NCI-H187 (cell line): Measurements from ENCODE around the gene MEGF8.
"Not testable (repeated sequence)": the region's sequence is repeated elsewhere in the genome, so short reads cannot be mapped to it uniquely, and the experiment has no call there.

ENCODE experiments used
- DNase-seq, 2 experiments: peaks; one replicate each; lab custom pipeline; 2025; lab: John Stamatoyannopoulos, UW

The MEGF8 gene

GRCh38 chr19:42309686-42310085 is 15.7 kb upstream of the MEGF8 start:
- DNase-seq: no peak

- no peak for DNase-seq
Observed at GRCh38 chr19:42311657-42312056, 13.8 kb upstream of the MEGF8 start.

GRCh38 chr19:42312370-42312769 is 13.1 kb upstream of the MEGF8 start:
- DNase-seq: no peak

GRCh38 chr19:42313096-42313839 is 12.2 kb upstream of the MEGF8 start, which contains the start of gene TMEM145:
Gene TMEM145, plus strand, starts transcription at chr19:42313309. Its CDS starts 68 bp downstream, at chr19:42313377.
- peak; percentile 24 to 44 for DNase-seq

- no peak for DNase-seq
Observed at GRCh38 chr19:42313840-42314755, 11.3 kb upstream of the MEGF8 start.

GRCh38 chr19:42315024-42315423 is 10.4 kb upstream of the MEGF8 start:
- DNase-seq: no peak

- DNase-seq: no peak
Observed at GRCh38 chr19:42316223-42317211, 8.9 kb upstream of the MEGF8 start.

- no peak for DNase-seq
Observed at GRCh38 chr19:42317535-42317934, 7.9 kb upstream of the MEGF8 start.

- DNase-seq: no peak
Observed at GRCh38 chr19:42322305-42322704, 3.1 kb upstream of the MEGF8 start.

- no peak for DNase-seq
Observed at GRCh38 chr19:42323473-42323851, 2.0 kb upstream of the MEGF8 start.

GRCh38 chr19:42323852-42324654 is 1.4 kb upstream of the MEGF8 start:
- DNase-seq: no peak

GRCh38 chr19:42324655-42325307 is 654 bp upstream of the MEGF8 start:
- no peak for DNase-seq

GRCh38 chr19:42325896-42326771 is 699 bp downstream of the MEGF8 start:
- no peak for DNase-seq

- DNase-seq: no peak
Observed at GRCh38 chr19:42326969-42327368, 1.5 kb downstream of the MEGF8 start.

- DNase-seq: no peak
Observed at GRCh38 chr19:42327381-42327780, 1.9 kb downstream of the MEGF8 start.

- DNase-seq: no peak
Observed at GRCh38 chr19:42328106-42328505, 2.7 kb downstream of the MEGF8 start.

- DNase-seq: no peak
Observed at GRCh38 chr19:42328854-42329253, 3.4 kb downstream of the MEGF8 start.

GRCh38 chr19:42330241-42330711 is 4.8 kb downstream of the MEGF8 start:
- DNase-seq: peak; percentile 58 to 65

- not testable (repeated sequence) for DNase-seq
Observed at GRCh38 chr19:42331333-42331732, 5.9 kb downstream of the MEGF8 start.
